Transverse colon (tissue), 3 donors: ENCODE results near the gene DYNC1H1.

Experiments
- EP300 ChIP-seq: sonication (generic); formaldehyde crosslinking; IDR thresholded peaks from one replicate; pipeline ENCODE4 v1.6.1; 2017; ENCODE audit warnings: antibody characterized with exemption, low read depth
- TF ChIP-seq, protein P1 (sequence below), 5 experiments: fragments of 200-600 bp in 3 of 5; fragments of 450-650 bp in 2 of 5; sonication (generic) in 3 of 5; IDR thresholded peaks; 1 replicate in 2 of 5; 2 replicates in 3 of 5; pipeline ENCODE4 v1.5.1; 2016 to 2017; ENCODE audit warnings: antibody characterized with exemption in 5 of 5, inconsistent platforms in 3 of 5, mild to moderate bottlenecking in 2 of 5, moderate library complexity in 1 of 5

GRCh38 chr14:102044566-102044965 lies 80.2 kb downstream of the DYNC1H1 start:
- TF ChIP-seq, protein P1, sequence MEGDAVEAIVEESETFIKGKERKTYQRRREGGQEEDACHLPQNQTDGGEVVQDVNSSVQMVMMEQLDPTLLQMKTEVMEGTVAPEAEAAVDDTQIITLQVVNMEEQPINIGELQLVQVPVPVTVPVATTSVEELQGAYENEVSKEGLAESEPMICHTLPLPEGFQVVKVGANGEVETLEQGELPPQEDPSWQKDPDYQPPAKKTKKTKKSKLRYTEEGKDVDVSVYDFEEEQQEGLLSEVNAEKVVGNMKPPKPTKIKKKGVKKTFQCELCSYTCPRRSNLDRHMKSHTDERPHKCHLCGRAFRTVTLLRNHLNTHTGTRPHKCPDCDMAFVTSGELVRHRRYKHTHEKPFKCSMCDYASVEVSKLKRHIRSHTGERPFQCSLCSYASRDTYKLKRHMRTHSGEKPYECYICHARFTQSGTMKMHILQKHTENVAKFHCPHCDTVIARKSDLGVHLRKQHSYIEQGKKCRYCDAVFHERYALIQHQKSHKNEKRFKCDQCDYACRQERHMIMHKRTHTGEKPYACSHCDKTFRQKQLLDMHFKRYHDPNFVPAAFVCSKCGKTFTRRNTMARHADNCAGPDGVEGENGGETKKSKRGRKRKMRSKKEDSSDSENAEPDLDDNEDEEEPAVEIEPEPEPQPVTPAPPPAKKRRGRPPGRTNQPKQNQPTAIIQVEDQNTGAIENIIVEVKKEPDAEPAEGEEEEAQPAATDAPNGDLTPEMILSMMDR (IDR thresholded peaks at IDR 0.05), result no peak
- TF ChIP-seq EP300, result no peak
